T47D (cell line): Measurements from ENCODE around the gene TCF7.

Source experiments
- DNase-seq, 2 experiments: peaks; one replicate each; pipeline versions ENCODE4 v3.0.0 to v3.0.0-alpha.2; 2011 to 2012; ENCODE audit warnings: low read depth in 1 of 2, low spot score in 1 of 2
- JUND ChIP-seq: IDR thresholded peaks from 2 replicates; pipeline ENCODE4 v1.6.1; 2012; ENCODE audit warnings: low read depth
- in situ Hi-C: cut with HindIII; loops from 2 replicates; pipeline ENCODE4 v1.10.0; 2016; ENCODE audit warnings: low sequenced_read_pairs, low pct_unique_long_range_greater_than_20kb

The TCF7 gene

GRCh38 chr5:134097211-134097749, 17.2 kb upstream of the TCF7 start:
- in situ Hi-C loops: no loop called here
- no peak for TF ChIP-seq JUND
- DNase-seq: no peak

GRCh38 chr5:134098690-134099089, 15.8 kb upstream of the TCF7 start:
- no peak for TF ChIP-seq JUND
- DNase-seq: no peak
- in situ Hi-C loops: no loop called here

DNA sequence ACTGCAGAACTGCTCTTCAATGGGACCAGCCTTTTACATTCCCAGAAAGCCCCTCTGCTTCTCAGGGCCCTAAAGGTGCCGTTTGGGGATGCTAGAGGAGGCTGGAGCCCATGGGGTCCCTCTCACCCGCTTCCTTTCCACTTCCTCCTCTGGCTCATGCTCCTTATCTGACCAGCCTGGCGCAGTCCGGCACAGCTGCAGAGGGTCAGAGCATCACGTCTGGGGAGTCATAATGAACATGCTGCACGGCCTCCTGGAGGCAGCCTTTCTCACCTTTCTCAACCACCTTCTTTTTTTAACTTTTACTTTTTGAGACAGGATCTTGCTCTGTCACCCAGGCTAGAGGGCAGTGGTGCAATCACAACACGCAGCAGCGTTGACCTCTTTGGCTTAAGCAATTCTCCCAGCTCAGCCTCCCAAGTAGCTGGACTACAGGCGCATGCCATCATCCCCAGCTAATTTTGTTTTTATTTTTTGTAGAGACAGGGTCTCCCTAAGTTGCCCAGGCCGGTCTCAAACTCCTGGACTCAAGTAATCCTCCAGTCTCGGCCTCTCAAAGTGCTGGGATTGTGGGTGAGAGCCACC, 15.1 kb upstream of the TCF7 start:
- no peak for DNase-seq
- in situ Hi-C loops: no loop called here
- no peak for TF ChIP-seq JUND

GRCh38 chr5:134099939-134100282, 14.6 kb upstream of the TCF7 start:
- DNase-seq: no peak
- no peak for TF ChIP-seq JUND
- in situ Hi-C loops: no loop called here

DNA sequence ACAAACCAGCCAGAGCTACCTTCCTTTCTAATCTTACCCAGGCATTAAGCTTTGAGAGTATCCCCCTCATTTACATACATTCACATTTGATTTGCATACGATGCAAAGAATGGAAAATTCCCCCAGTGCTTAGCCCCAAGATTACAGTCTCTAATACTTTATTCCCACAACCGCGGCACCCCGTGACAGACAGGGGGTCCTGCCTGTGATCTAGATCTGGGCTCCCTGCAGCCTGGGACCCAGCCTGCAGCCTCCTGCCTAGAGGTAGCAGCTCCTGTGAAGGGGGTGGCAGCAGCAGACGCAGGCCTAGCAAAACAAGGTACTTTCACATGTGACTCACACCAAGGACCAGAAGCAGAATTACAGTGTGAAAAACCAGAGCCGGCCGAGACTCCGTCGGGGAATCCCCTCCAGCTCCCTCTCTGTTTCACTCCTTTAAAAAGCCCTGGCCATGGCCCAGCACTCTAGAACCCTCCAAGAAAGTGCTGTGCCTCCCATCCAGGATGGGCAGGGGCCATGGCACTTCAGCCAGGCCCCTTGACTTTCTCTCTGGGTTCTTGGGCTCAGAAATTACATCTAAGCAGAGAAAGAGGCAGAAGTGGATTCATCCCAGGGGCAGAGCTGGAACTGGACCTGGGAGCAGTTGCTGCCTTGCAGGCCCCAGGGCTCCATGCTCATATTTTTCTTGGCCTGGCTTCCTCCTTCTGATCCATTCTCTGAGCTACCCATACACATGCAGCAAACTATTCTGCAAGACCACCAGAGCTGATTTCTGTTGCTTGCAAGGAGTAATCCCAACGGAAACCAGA, 14.0 kb upstream of the TCF7 start:
- in situ Hi-C loops: no loop called here
- TF ChIP-seq JUND: no peak
- no peak for DNase-seq

- in situ Hi-C loops: no loop called here
- peak; percentile 48 to 49 for DNase-seq
- no peak for TF ChIP-seq JUND
These were observed 12.6 kb upstream of the TCF7 start for GRCh38 chr5:134101686-134102439.

DNA sequence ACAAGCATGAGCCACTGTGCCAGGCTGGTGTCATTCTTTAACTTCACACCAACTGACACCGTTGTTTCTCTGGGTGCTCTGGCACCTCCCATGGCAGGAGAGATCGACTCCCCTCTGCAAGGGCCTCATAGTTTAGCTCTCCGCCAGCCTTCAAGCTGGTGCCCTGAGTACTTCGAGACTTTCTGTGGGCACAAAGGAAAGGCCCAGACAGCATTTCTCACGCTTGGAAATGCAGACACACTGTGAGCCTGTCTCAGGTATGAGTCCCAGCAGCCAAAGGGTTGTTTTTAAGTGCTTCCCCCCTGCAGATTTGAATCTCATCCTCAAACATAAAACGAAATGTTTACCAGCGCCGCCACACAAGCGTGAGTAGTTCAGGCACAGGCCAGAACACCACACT, 11.1 kb upstream of the TCF7 start:
- in situ Hi-C loops: no loop called here
- no peak for DNase-seq
- no peak for TF ChIP-seq JUND

GRCh38 chr5:134103998-134104654, 10.4 kb upstream of the TCF7 start:
- TF ChIP-seq JUND: no peak
- DNase-seq: no peak
- in situ Hi-C loops: no loop called here

- no peak for TF ChIP-seq JUND
- peak; percentile 60 to 81 for DNase-seq
- in situ Hi-C loops: no loop called here
These were observed 7.3 kb upstream of the TCF7 start for GRCh38 chr5:134106991-134107701.

GRCh38 chr5:134107779-134108178, 6.7 kb upstream of the TCF7 start:
- TF ChIP-seq JUND: no peak
- in situ Hi-C loops: no loop called here
- DNase-seq: no peak

GRCh38 chr5:134110382-134110781, 4.1 kb upstream of the TCF7 start:
- no peak for DNase-seq
- in situ Hi-C loops: no loop called here
- TF ChIP-seq JUND: no peak
